Measurements from ENCODE around the gene KCNIP4. TPM values are rescaled to one million over a fixed set of nuclear protein-coding genes. Genes with fewer than 3 reads are reported as not detected.

KCNIP4 gene
- total and polyA plus RNA-seq, 10 of the 15 experiments (the other 5 are each of a cell fraction or from before 2014, with no cell fraction given): 0.03 to 0.23 (median 0.13) TPM; not detected in 7

DNA sequence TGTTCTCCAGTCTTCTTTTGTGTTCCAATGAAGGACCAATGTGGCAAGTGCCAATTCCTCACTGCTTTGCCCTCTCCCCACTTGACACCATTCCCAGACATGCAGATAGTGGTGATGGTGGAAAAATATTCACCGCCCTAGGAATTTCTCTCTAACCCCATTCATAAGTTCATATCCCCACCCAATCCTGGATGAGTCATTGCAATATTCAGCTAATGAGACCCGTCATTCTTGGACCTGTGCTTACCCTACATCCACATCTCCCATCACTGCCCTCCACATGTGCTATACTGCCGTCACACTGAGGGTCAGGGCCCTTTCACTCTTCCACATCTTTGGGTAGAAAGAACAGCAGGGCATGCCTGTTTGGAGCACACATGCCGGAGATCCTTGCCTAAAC lies 199.2 kb downstream of the KCNIP4 start (continued):
- TF ChIP-seq KAT2A (conservative IDR thresholded peaks at IDR 0.05; ENCODE audit: control insufficient read depth, low read depth, low read length) (no peak), RFX5 (IDR thresholded peaks at IDR 0.05; ENCODE audit: low read depth, low read length) (no peak), RB1 (IDR thresholded peaks at IDR 0.05; ENCODE audit: borderline replicate concordance) (no peak)

DNA sequence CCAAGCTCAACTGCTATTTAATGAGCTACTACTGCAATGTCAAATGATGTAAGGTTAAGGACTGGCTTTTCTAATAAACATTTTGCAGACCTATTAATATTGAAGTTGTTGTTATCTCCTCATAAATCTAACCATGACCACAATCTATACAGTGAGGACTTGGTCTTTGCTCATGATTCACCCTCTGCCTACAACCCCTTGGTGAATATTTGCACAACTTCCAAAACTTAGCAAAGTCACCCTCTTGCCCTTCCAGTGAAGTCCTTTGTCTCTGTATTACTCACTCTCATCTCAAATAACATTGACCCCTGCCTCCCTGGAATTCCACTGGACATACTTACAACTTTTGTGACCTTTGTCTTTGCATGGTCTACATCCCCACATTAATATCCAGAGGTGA lies 204.5 kb downstream of the KCNIP4 start:
- SMC1A ChIA-PET (ENCODE audit: uncharacterized antibody, unreplicated experiment): no interaction called here
- H3K79me2 ChIP-seq (ENCODE audit: control insufficient read depth, insufficient read depth, low read length): no peaks in the 10 kb centered on the region
- no peak overlapping the region for H2AFZ ChIP-seq (ENCODE audit: control insufficient read depth, low read depth, low read length)
- no peak for DNase-seq (ENCODE audit: low read depth, low spot score)
- no peak overlapping the region for H3K27ac ChIP-seq (ENCODE audit: control insufficient read depth, insufficient read depth)
- H3K27me3 ChIP-seq (replicated peaks in 1 of 2; ENCODE audit: control insufficient read depth in 2 of 2, insufficient read depth in 2 of 2, low read length in 1 of 2): no peaks in the 10 kb centered on the region
- intact Hi-C loops (cut with micrococcal nuclease; ENCODE audit: unreplicated experiment) (no loop called here), in situ Hi-C loops (cut with MboI) (no loop called here)
- H3K4me1 ChIP-seq (ENCODE audit: control insufficient read depth, insufficient read depth, low read length): no peaks in the 10 kb centered on the region
- H3K9ac ChIP-seq (ENCODE audit: control insufficient read depth, insufficient read depth, low read length): no peak overlapping the region
- H3K9me3 ChIP-seq (replicated peaks; ENCODE audit: control insufficient read depth, insufficient read depth, low read length): no peaks in the 10 kb centered on the region
- POLR2A ChIA-PET: no interaction called here
- BruUV-seq (replicated peaks): no TSS peak
- H4K20me1 ChIP-seq (ENCODE audit: control insufficient read depth, insufficient read depth): no peaks in the 10 kb centered on the region
- CTCF ChIA-PET: interaction anchor here (1.2 kb wide), 1 partner anchor 20 kb away, joined by 3 read pairs; no protein-coding TSS in a partner anchor
- no peak overlapping the region for H3K4me2 ChIP-seq (ENCODE audit: control insufficient read depth, insufficient read depth)
- no peak overlapping the region for H3K4me3 ChIP-seq
- RAD21 ChIA-PET (ENCODE audit: unreplicated experiment): no interaction called here
- ATAC-seq: no peak
- H3K36me3 ChIP-seq (ENCODE audit: control insufficient read depth in 2 of 2, insufficient read depth in 2 of 2, low read length in 1 of 2): no peaks in the 10 kb centered on the region
- no peak for FAIRE-seq
- TF ChIP-seq, protein P1, sequence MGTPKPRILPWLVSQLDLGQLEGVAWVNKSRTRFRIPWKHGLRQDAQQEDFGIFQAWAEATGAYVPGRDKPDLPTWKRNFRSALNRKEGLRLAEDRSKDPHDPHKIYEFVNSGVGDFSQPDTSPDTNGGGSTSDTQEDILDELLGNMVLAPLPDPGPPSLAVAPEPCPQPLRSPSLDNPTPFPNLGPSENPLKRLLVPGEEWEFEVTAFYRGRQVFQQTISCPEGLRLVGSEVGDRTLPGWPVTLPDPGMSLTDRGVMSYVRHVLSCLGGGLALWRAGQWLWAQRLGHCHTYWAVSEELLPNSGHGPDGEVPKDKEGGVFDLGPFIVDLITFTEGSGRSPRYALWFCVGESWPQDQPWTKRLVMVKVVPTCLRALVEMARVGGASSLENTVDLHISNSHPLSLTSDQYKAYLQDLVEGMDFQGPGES (IDR thresholded peaks at IDR 0.05): no peak
- TF ChIP-seq GATAD2B (conservative IDR thresholded peaks at IDR 0.05; ENCODE audit: low read depth) (no peak), SPI1 (IDR thresholded peaks at IDR 0.05; ENCODE audit: borderline replicate concordance, insufficient read depth, low read depth, low read length) (no peak), JUNB (IDR thresholded peaks at IDR 0.05) (no peak), KLF5 (IDR thresholded peaks at IDR 0.05; ENCODE audit: partially characterized antibody) (no peak), POLR2AphosphoS5 (IDR thresholded peaks at IDR 0.05; ENCODE audit: low read length) (no peak), MEF2A (IDR thresholded peaks at IDR 0.05; ENCODE audit: insufficient read depth, low read depth, low read length) (no peak), CHD1 (IDR thresholded peaks at IDR 0.05; ENCODE audit: low read depth, low read length) (no peak), KAT2A (conservative IDR thresholded peaks at IDR 0.05; ENCODE audit: control insufficient read depth, low read depth, low read length) (no peak), TBL1XR1 (IDR thresholded peaks at IDR 0.05; ENCODE audit: low read depth, low read length) (no peak), MTA2 (IDR thresholded peaks at IDR 0.05; ENCODE audit: low read depth) (no peak), MYB (IDR thresholded peaks at IDR 0.05; ENCODE audit: borderline replicate concordance, low read depth, low read length) (no peak)
- TF ChIP-seq, protein P2, sequence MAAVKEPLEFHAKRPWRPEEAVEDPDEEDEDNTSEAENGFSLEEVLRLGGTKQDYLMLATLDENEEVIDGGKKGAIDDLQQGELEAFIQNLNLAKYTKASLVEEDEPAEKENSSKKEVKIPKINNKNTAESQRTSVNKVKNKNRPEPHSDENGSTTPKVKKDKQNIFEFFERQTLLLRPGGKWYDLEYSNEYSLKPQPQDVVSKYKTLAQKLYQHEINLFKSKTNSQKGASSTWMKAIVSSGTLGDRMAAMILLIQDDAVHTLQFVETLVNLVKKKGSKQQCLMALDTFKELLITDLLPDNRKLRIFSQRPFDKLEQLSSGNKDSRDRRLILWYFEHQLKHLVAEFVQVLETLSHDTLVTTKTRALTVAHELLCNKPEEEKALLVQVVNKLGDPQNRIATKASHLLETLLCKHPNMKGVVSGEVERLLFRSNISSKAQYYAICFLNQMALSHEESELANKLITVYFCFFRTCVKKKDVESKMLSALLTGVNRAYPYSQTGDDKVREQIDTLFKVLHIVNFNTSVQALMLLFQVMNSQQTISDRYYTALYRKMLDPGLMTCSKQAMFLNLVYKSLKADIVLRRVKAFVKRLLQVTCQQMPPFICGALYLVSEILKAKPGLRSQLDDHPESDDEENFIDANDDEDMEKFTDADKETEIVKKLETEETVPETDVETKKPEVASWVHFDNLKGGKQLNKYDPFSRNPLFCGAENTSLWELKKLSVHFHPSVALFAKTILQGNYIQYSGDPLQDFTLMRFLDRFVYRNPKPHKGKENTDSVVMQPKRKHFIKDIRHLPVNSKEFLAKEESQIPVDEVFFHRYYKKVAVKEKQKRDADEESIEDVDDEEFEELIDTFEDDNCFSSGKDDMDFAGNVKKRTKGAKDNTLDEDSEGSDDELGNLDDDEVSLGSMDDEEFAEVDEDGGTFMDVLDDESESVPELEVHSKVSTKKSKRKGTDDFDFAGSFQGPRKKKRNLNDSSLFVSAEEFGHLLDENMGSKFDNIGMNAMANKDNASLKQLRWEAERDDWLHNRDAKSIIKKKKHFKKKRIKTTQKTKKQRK (IDR thresholded peaks at IDR 0.05; ENCODE audit: low read depth, low read length): no peak
- TF ChIP-seq, protein P3, sequence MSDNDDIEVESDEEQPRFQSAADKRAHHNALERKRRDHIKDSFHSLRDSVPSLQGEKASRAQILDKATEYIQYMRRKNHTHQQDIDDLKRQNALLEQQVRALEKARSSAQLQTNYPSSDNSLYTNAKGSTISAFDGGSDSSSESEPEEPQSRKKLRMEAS (IDR thresholded peaks at IDR 0.05; ENCODE audit: low read depth, low read length): no peak
- TF ChIP-seq, protein P4, sequence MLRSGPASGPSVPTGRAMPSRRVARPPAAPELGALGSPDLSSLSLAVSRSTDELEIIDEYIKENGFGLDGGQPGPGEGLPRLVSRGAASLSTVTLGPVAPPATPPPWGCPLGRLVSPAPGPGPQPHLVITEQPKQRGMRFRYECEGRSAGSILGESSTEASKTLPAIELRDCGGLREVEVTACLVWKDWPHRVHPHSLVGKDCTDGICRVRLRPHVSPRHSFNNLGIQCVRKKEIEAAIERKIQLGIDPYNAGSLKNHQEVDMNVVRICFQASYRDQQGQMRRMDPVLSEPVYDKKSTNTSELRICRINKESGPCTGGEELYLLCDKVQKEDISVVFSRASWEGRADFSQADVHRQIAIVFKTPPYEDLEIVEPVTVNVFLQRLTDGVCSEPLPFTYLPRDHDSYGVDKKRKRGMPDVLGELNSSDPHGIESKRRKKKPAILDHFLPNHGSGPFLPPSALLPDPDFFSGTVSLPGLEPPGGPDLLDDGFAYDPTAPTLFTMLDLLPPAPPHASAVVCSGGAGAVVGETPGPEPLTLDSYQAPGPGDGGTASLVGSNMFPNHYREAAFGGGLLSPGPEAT (IDR thresholded peaks at IDR 0.05; ENCODE audit: low read depth): no peak

Measured in GM12878 (cell line).